C4-2B (cell line): ENCODE data around the gene ILDR2.

Experiments
- CTCF ChIP-seq: fragments of 450-650 bp; conservative IDR thresholded peaks from 2 replicates; pipeline ENCODE4 v1.5.1; 2017; ENCODE audit warnings: mild to moderate bottlenecking
- ZFX ChIP-seq: fragments of 450-650 bp; IDR thresholded peaks from 2 replicates; pipeline ENCODE4 v1.6.1; 2017

- TF ChIP-seq CTCF: no peak
- TF ChIP-seq ZFX: no peak
Observed at GRCh38 chr1:166889776-166890175, 85.6 kb downstream of the ILDR2 start.
